Heart left ventricle (tissue), 16 donors: ENCODE measurements around the gene MYO7A. TPM values are rescaled to one million over a fixed set of nuclear protein-coding genes. Genes with fewer than 3 reads are reported as not detected.

Experiments used
- ATAC-seq, 4 donors: fragments of 200-7000 bp; cut with Tn5 transposase; one replicate each; pipeline ENCODE4 v1.9.1; 2020 to 2022; ENCODE audit warnings: moderate library complexity in 4 of 4, mild to moderate bottlenecking in 3 of 4, moderate number of reproducible peaks in 1 of 4
- DNase-seq, 5 donors: peaks; one replicate each; pipeline ENCODE4 v3.0.0-alpha.2; 2020
- H3K27ac ChIP-seq, 12 donors: fragments of 200-600 bp; sonication (generic) in 4 of 12; one replicate each; pipeline versions ENCODE4 v1.5.0 to v1.8.0; 2016 to 2022; ENCODE audit warnings: mild to moderate bottlenecking in 2 of 12
- H3K27me3 ChIP-seq, 9 donors: fragments of 200-600 bp; sonication (generic) in 2 of 9; one replicate each; pipeline versions ENCODE4 v1.5.1 to v1.8.0; 2016 to 2022; ENCODE audit warnings: mild to moderate bottlenecking in 3 of 9
- H3K36me3 ChIP-seq, 9 donors: fragments of 200-600 bp; sonication (generic) in 2 of 9; one replicate each; pipeline versions ENCODE4 v1.5.0 to v1.8.0; 2018 to 2022; ENCODE audit warnings: mild to moderate bottlenecking in 2 of 9
- H3K4me1 ChIP-seq, 12 donors: fragments of 200-600 bp; sonication (generic) in 4 of 12; one replicate each; pipeline versions ENCODE4 v1.5.0 to v1.8.0; 2016 to 2022; ENCODE audit warnings: mild to moderate bottlenecking in 3 of 12
- H3K4me3 ChIP-seq, 12 donors: fragments of 200-600 bp; sonication (generic) in 4 of 12; one replicate each; pipeline versions ENCODE4 v1.5.0 to v1.8.0; 2017 to 2022; ENCODE audit warnings: mild to moderate bottlenecking in 9 of 12, moderate library complexity in 4 of 12
- H3K9me3 ChIP-seq, 12 donors: fragments of 200-600 bp; sonication (generic) in 4 of 12; one replicate each; pipeline versions ENCODE4 v1.5.0 to v1.8.0; 2016 to 2022; ENCODE audit warnings: mild to moderate bottlenecking in 1 of 12
- CTCF ChIP-seq, 12 donors: fragments of 200-600 bp; sonication (generic) in 4 of 12; IDR thresholded peaks; one replicate each; pipeline versions ENCODE4 v1.5.0 to v1.8.0; 2018 to 2022; ENCODE audit warnings: antibody characterized with exemption in 12 of 12, mild to moderate bottlenecking in 5 of 12
- POLR2A ChIP-seq, 2 donors: fragments of 450-650 bp; IDR thresholded peaks; one replicate each; pipeline ENCODE4 v1.6.1; 2017; ENCODE audit warnings: antibody characterized with exemption in 2 of 2, mild to moderate bottlenecking in 2 of 2, moderate library complexity in 2 of 2
- WGBS, 4 donors: extraction: QIAGEN DNeasy Blood & Tissue Kit in 2 of 4; methylation state at CpG; one replicate each; pipeline versions ENCODE4 v1.1.5 to v1.1.7; 2013 to 2018; 5-methylcytosine and 5-hydroxymethylcytosine counted together
- intact Hi-C, 10 donors: fragments of 100-400 bp; cut with DNase I; formaldehyde crosslinking; loops; one replicate each; pipeline versions ENCODE4 v1.11.1 to v1.14.2; 2022
- polyA plus RNA-seq, 2 donors: library from polyadenylated mRNA; stranded (reverse); fragments of 200-250 nt; gene quantifications; one replicate each; pipeline ENCODE4 v1.2.3, GENCODE V29; 2013
- total RNA-seq, 9 donors: library from RNA; depleted of rRNA in 2 of 9; stranded (reverse); fragments of >200 nt in 2 of 9; fragmentation: NEBNext Ultra II Directional in 3 of 9; extraction: Animal tissue kit (Norgen Biotek cat#: 25700) in 3 of 9; gene quantifications; one replicate each; pipeline versions ENCODE4 v1.1.0 to v1.2.4, GENCODE V29; 2016 to 2023
- donor health status: ischemic (EF 13 %, LVEDD 7.1; RV severe dilation, severe dysfunction).
- donor health status: healthy with polysubstance abuse.
- donor health status: DM: no; HTN: yes; CAD: no.
- donor health status: DM: no; HTN: no; CAD: no.
- donor health status: ischemic (EF 25% LVEDD 6.9; RV normal size, moderate dysfunction).
- donor health status: ischemic (EF 25% LVEDD 5.7; RV mildly dilated, moderate dysfunction).
- donor health status: healthy.
- donor health status: DM: yes; HTN: yes; CAD: no.
- donor health status: ischemic (EF 35%, LVEDD 5.7; RV mildly dilated, moderate dysfunction).
- donor health status: nonischemic (EF 11% LVEDD 7.7; RV severe dilation, severe dysfunction).
- donor health status: DM: yes; HTN: yes; CAD: no.
- donor health status: PGD.
- donor health status: ischemic (EF 29% LVEDD 5.4; RV normal size, mild dysfunction).
- donor health status: nonischemic (EF 23%, LVEDD 6.1; RV moderate dilation, normal function).

The MYO7A gene
- total and polyA plus RNA-seq, 11 donors, result 1.0 to 17.1 (median 2.7) TPM

- ATAC-seq (no peak), DNase-seq (peak in 1 of 5 donors; percentile 14)
- no peaks in the 10 kb centered on the region for H3K27me3 ChIP-seq
- no peak overlapping the region for H3K4me3 ChIP-seq
- 82 to 89% (median 85%) methylated on average over 4 of the region's 4 CpGs for WGBS, 4 donors
- H3K27ac ChIP-seq, result no peak overlapping the region
- intact Hi-C loops, result loop anchor here in 9 of 10 donors (2.0 to 10.0 kb wide), 7 partner anchors 41 to 355 kb away; no protein-coding TSS in a partner anchor
- no peak for TF ChIP-seq CTCF (IDR thresholded peaks at IDR 0.05)
- TF ChIP-seq POLR2A (IDR thresholded peaks at IDR 0.05), result no peak
- H3K4me1 ChIP-seq, result peaks cover 0 to 9% (median 0%) of the 10 kb centered on the region in 12 donors
- peaks cover 0 to 3% (median 0%) of the 10 kb centered on the region in 9 donors for H3K36me3 ChIP-seq
- no peaks in the 10 kb centered on the region for H3K9me3 ChIP-seq
Measured at GRCh38 chr11:77090046-77090372, 38.0 kb upstream of the MYO7A start.

DNA sequence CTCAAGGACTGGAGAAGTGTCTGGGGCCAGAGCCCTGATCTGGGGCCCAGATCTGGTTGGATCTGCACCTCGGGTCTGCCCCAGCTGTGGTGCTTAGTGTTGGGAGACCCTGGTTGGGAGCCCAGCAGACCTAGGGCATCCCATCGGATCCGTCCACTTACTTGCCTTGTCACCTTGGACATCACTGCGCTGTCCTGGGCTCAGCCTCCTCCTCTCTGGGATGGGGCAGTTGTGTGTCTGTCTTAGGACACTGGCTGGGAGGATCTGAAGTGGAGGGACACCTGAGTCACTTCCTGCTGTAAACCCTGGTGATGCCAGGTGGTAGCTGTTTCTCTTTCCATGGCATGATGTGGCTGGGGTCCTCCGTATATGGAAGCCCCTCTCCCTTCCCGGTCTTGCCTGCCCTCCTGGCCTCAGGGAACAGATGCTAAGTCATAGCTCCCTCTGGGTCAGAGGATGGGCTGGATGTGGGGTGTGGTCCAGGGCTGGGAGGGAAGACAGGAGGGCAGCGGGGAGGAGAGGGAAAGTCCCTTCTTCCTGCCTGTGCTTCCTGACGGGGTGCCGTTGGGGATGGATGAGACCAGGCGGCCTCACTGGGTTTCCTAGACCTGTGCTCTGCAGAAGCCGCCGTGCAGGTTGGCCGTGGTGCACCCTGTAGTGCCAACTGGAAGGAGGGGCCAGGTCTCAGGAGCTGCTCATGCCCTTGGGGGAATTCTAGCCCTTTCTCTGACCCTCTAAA lies 37.5 kb upstream of the MYO7A start:
- ATAC-seq (no peak), DNase-seq (peak in 3 of 5 donors; percentile 15 to 52 (median 23))
- WGBS, 4 donors, result 53 to 63% (median 57%) methylated on average over 9 to 13 of the region's 13 CpGs
- Histone ChIP-seq H3K36me3 (peaks cover 0 to 3% (median 0%) of the 10 kb centered on the region in 9 donors), H3K4me3 (no peak overlapping the region), H3K4me1 (peaks cover 0 to 9% (median 0%) of the 10 kb centered on the region in 12 donors), H3K9me3 (no peaks in the 10 kb centered on the region), H3K27me3 (no peaks in the 10 kb centered on the region), H3K27ac (no peak overlapping the region)
- no peak for TF ChIP-seq POLR2A (IDR thresholded peaks at IDR 0.05)
- no peak for TF ChIP-seq CTCF (IDR thresholded peaks at IDR 0.05)
- intact Hi-C loops, result loop anchor here (1.0 to 10.0 kb wide), 9 partner anchors 42 to 356 kb away; no protein-coding TSS in a partner anchor

DNA sequence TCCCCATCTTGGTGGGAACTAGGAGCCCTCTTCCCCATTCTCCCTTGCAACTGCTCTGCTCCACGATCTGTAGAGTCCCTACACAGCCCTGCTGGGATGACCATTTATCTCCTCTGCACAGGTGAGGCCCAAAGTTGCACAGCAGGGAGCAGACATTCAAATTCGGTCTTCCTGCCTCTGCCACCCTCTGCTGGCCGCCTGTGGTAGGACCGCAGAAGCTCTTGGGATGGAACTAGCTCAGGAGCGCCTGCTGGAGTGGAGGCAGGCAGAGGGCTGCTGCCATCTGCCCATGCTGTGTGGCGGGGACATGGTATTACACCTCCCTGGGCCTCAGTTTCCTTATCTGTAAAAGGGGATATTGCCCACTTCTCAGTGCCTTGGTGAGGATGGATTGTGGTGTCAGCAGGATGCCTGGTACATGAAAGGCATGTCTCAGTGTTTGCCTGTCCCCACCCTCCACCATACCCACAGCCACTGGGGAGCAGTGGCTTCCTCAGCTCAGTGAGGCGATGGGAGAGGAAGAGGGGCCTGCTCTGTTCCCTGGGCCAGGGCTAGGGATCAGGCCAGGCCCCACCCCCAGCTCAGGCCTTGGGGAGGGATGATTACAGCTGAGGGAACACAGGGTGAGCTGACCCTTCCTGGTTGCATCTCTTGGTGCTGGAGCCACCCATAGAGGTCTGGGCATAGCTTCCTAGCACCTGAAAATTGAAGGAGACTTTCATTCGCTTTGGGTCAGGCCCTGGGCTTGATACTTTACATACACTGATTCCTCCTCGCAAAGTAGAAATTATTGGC lies 36.7 kb upstream of the MYO7A start:
- TF ChIP-seq POLR2A (IDR thresholded peaks at IDR 0.05) (no peak), CTCF (IDR thresholded peaks at IDR 0.05) (peak; percentile 83 to 95 (median 90))
- ATAC-seq (peak; percentile 59 to 80 (median 76)), DNase-seq (peak; percentile 66 to 88 (median 73))
- intact Hi-C loops, result loop anchor here (1.0 to 10.0 kb wide), 9 partner anchors 43 to 357 kb away; no protein-coding TSS in a partner anchor
- Histone ChIP-seq H3K4me3 (no peak overlapping the region), H3K4me1 (peaks cover 0 to 1% (median 0%) of the 10 kb centered on the region in 12 donors), H3K36me3 (peaks cover 0 to 3% (median 0%) of the 10 kb centered on the region in 9 donors), H3K9me3 (no peaks in the 10 kb centered on the region), H3K27me3 (no peaks in the 10 kb centered on the region), H3K27ac (no peak overlapping the region)
- 30 to 37% (median 34%) methylated on average over 8 to 9 of the region's 9 CpGs for WGBS, 4 donors

DNA sequence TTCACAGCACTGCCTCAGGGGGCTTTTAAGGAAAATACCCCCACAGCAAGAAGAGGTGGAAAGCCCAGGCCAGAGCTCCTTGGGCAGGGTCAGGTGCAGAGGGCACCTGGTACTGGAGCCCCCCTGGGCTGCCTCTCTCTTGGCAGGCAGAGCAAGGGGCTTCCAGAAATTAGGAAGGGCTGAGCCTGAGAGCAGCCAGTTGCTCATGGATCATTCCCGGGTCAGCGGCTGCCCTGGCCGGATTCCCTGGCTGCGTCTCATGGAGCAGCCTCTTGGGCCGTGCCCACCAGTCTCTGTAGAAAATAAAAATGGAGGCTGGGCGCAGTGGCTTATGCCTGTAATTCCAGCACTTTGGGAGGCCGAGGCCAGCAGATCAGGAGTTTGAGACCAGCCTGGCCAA lies 35.7 kb upstream of the MYO7A start:
- peaks cover 0 to 3% (median 0%) of the 10 kb centered on the region in 9 donors for H3K36me3 ChIP-seq
- TF ChIP-seq POLR2A (IDR thresholded peaks at IDR 0.05), result no peak
- TF ChIP-seq CTCF (IDR thresholded peaks at IDR 0.05), result no peak
- H3K4me1 ChIP-seq, result no peaks in the 10 kb centered on the region
- H3K27ac ChIP-seq, result no peak overlapping the region
- DNase-seq (peak in 3 of 5 donors; percentile 11 to 54 (median 12)), ATAC-seq (no peak)
- H3K27me3 ChIP-seq, result no peaks in the 10 kb centered on the region
- WGBS, 4 donors, result 75 to 82% (median 79%) methylated on average over 6 to 7 of the region's 7 CpGs
- intact Hi-C loops, result loop anchor here in 6 of 10 donors (5.0 to 10.0 kb wide), 4 partner anchors 168 to 358 kb away; no protein-coding TSS in a partner anchor
- no peak overlapping the region for H3K4me3 ChIP-seq
- no peaks in the 10 kb centered on the region for H3K9me3 ChIP-seq
